Stimulated activated CD8-positive, alpha-beta memory T cell treated with anti-CD3 and anti-CD28 coated beads, Interleukin-4, amount 100 ng/mL, for 24 hours (primary cell): ENCODE data around the gene LTBP1.

Experiments used
- DNase-seq: peaks from one replicate; pipeline ENCODE4 v3.0.0-alpha.2; 2020; ENCODE audit warnings: low read depth

The LTBP1 gene

GRCh38 chr2:33202641-33203522, 256.1 kb downstream of the LTBP1 start:
- no peak for DNase-seq

- no peak for DNase-seq
These were observed 258.2 kb downstream of the LTBP1 start for GRCh38 chr2:33204945-33205344.

GRCh38 chr2:33205693-33206434, 259.1 kb downstream of the LTBP1 start:
- DNase-seq = no peak

GRCh38 chr2:33207151-33207740, 260.5 kb downstream of the LTBP1 start:
- no peak for DNase-seq

- no peak for DNase-seq
These were observed 261.6 kb downstream of the LTBP1 start for GRCh38 chr2:33208400-33208799.

GRCh38 chr2:33209976-33210375, 263.2 kb downstream of the LTBP1 start:
- no peak for DNase-seq

- DNase-seq = no peak
These were observed 263.9 kb downstream of the LTBP1 start for GRCh38 chr2:33210626-33211025.

- DNase-seq = no peak
These were observed 265.4 kb downstream of the LTBP1 start for GRCh38 chr2:33212151-33212550.

- no peak for DNase-seq
These were observed 266.5 kb downstream of the LTBP1 start for GRCh38 chr2:33213244-33213643.

- DNase-seq = no peak
These were observed 266.9 kb downstream of the LTBP1 start for GRCh38 chr2:33213648-33214047.

- no peak for DNase-seq
These were observed 267.7 kb downstream of the LTBP1 start for GRCh38 chr2:33214436-33214835.

- DNase-seq = no peak
These were observed 268.1 kb downstream of the LTBP1 start for GRCh38 chr2:33214857-33215256.

- no peak for DNase-seq
These were observed 268.5 kb downstream of the LTBP1 start for GRCh38 chr2:33215299-33215698.

- no peak for DNase-seq
These were observed 269.2 kb downstream of the LTBP1 start for GRCh38 chr2:33215983-33216382.

GRCh38 chr2:33216508-33217182, 269.9 kb downstream of the LTBP1 start:
- no peak for DNase-seq

- DNase-seq = no peak
These were observed 270.7 kb downstream of the LTBP1 start for GRCh38 chr2:33217406-33217805.

- DNase-seq = no peak
These were observed 272.4 kb downstream of the LTBP1 start for GRCh38 chr2:33219114-33219513.

- no peak for DNase-seq
These were observed 273.1 kb downstream of the LTBP1 start for GRCh38 chr2:33219850-33220275.

- DNase-seq = no peak
These were observed 273.8 kb downstream of the LTBP1 start for GRCh38 chr2:33220533-33220932.

- no peak for DNase-seq
These were observed 274.5 kb downstream of the LTBP1 start for GRCh38 chr2:33221046-33221784.

GRCh38 chr2:33222309-33222708, 275.6 kb downstream of the LTBP1 start:
- no peak for DNase-seq

- DNase-seq = no peak
These were observed 277.1 kb downstream of the LTBP1 start for GRCh38 chr2:33223856-33224255.
